Measurements from ENCODE around the gene CCDC92B. TPM values are rescaled to one million over a fixed set of nuclear protein-coding genes. Genes with fewer than 3 reads are reported as not detected.

CCDC92B gene
- total RNA-seq, 1 donor from 2014 or later: 0.20 TPM

DNA sequence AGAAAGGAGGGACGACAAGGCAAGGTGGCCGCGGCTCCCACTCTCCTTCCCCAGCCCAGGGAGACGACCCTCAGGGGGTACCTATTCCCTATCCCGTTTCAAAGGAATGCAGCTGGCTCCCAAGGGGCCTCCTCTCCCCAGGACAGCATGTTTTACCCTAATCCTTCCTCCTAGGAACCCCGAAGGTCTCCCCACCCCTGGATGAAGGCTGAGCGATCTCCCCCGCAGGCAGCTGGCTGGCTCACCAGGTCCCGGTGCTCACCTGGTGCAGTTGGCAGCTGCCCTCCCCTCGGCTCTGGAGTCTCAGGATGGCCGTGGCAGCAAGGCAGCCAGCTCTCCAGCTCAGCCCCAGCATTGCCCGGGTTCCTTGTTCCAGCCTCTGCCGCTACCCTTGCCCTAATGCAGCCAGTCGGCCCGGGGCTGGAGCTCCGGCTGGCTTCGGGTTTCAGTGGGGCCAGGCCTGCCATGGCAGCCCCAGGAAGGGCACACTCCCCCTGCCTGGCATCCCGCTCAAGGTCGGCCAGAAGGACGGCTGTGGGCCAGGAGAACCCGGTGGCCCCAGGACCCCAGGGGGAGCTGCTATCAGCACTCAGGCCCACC, 42.4 kb downstream of the CCDC92B start:
- no peaks in the 10 kb centered on the region for H3K9me3 ChIP-seq
- TF ChIP-seq, protein P1, sequence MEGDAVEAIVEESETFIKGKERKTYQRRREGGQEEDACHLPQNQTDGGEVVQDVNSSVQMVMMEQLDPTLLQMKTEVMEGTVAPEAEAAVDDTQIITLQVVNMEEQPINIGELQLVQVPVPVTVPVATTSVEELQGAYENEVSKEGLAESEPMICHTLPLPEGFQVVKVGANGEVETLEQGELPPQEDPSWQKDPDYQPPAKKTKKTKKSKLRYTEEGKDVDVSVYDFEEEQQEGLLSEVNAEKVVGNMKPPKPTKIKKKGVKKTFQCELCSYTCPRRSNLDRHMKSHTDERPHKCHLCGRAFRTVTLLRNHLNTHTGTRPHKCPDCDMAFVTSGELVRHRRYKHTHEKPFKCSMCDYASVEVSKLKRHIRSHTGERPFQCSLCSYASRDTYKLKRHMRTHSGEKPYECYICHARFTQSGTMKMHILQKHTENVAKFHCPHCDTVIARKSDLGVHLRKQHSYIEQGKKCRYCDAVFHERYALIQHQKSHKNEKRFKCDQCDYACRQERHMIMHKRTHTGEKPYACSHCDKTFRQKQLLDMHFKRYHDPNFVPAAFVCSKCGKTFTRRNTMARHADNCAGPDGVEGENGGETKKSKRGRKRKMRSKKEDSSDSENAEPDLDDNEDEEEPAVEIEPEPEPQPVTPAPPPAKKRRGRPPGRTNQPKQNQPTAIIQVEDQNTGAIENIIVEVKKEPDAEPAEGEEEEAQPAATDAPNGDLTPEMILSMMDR (IDR thresholded peaks at IDR 0.05): no peak
- intact Hi-C loops (cut with DNase I): no loop called here
- H3K4me3 ChIP-seq: no peak overlapping the region
- H3K4me1 ChIP-seq: peaks cover 36% of the 10 kb centered on the region
- ATAC-seq (no peak), DNase-seq (no peak)
- no peak overlapping the region for H3K27ac ChIP-seq
- no peaks in the 10 kb centered on the region for H3K27me3 ChIP-seq
- H3K36me3 ChIP-seq: peaks cover 23% of the 10 kb centered on the region

DNA sequence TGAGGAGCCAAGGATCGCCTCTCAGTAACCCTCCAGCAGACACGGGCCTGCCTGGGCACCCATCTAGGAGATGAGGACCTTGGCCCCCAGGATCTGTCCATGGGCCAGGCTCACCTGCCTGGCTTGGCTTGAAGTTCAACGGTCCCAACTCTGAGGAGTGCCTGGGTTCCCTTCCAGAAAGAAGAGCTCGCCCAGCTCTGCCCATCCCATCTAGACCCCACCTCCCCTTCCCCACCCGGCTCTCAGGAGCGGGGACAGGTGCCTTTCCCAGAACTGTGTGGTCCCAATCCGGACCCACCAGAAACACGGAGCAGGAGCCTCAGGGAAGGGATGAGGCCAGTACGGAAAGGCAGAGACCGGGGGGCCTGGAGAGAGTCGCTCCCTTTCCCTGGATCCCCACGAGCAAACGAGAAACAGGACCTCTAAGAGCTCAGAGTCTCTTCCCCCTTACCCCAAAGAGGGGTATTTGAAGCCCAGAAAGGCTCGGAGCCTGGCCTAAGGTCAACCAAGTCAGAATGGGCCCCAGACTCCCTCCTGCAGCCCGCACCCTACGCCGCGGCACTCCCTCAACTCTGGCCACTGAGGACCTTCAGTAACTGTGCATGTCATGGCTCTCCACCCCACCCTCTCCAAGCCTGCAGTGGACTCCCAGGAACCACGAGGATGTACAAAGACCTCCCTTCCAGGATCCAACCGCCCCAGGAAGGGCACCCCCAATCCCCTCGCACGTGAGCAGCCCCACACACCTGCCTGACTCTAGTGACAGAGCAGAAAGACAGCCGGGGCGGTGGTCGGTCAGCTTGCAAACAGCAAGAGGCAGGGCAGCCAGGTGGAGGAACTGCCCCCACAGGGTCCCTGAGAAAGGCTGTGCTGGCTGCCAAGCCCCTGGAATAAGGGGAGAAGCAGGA, 43.3 kb downstream of the CCDC92B start:
- no peak overlapping the region for H3K27ac ChIP-seq
- ATAC-seq: no peak

GRCh38 chr17:2705263-2705662, 44.2 kb downstream of the CCDC92B start:
- DNase-seq: no peak
- TF ChIP-seq, protein P1 (IDR thresholded peaks at IDR 0.05): no peak
- peaks cover 41% of the 10 kb centered on the region for H3K36me3 ChIP-seq

More for the DNA sequence above, 43.3 kb downstream of the CCDC92B start:
- Histone ChIP-seq H3K36me3 (peaks cover 32% of the 10 kb centered on the region), H3K4me1 (peaks cover 36% of the 10 kb centered on the region), H3K27me3 (no peaks in the 10 kb centered on the region), H3K9me3 (no peaks in the 10 kb centered on the region), H3K4me3 (no peak overlapping the region)
- DNase-seq: peak; percentile 60
- intact Hi-C loops (cut with DNase I): no loop called here
- TF ChIP-seq, protein P1 (IDR thresholded peaks at IDR 0.05): no peak

GRCh38 chr17:2704890-2705248, 44.6 kb downstream of the CCDC92B start:
- TF ChIP-seq, protein P1 (IDR thresholded peaks at IDR 0.05): no peak
- Histone ChIP-seq H3K27ac (no peak overlapping the region), H3K4me3 (no peak overlapping the region), H3K36me3 (peaks cover 45% of the 10 kb centered on the region), H3K4me1 (peaks cover 27% of the 10 kb centered on the region), H3K27me3 (no peaks in the 10 kb centered on the region), H3K9me3 (no peaks in the 10 kb centered on the region)
- no peak for ATAC-seq
- DNase-seq: peak; percentile 46
- intact Hi-C loops (cut with DNase I): no loop called here

More at GRCh38 chr17:2705263-2705662, 44.2 kb downstream of the CCDC92B start:
- intact Hi-C loops (cut with DNase I): no loop called here
- Histone ChIP-seq H3K27ac (no peak overlapping the region), H3K27me3 (no peaks in the 10 kb centered on the region), H3K9me3 (no peaks in the 10 kb centered on the region), H3K4me3 (no peak overlapping the region), H3K4me1 (peaks cover 31% of the 10 kb centered on the region)
- no peak for ATAC-seq

DNA sequence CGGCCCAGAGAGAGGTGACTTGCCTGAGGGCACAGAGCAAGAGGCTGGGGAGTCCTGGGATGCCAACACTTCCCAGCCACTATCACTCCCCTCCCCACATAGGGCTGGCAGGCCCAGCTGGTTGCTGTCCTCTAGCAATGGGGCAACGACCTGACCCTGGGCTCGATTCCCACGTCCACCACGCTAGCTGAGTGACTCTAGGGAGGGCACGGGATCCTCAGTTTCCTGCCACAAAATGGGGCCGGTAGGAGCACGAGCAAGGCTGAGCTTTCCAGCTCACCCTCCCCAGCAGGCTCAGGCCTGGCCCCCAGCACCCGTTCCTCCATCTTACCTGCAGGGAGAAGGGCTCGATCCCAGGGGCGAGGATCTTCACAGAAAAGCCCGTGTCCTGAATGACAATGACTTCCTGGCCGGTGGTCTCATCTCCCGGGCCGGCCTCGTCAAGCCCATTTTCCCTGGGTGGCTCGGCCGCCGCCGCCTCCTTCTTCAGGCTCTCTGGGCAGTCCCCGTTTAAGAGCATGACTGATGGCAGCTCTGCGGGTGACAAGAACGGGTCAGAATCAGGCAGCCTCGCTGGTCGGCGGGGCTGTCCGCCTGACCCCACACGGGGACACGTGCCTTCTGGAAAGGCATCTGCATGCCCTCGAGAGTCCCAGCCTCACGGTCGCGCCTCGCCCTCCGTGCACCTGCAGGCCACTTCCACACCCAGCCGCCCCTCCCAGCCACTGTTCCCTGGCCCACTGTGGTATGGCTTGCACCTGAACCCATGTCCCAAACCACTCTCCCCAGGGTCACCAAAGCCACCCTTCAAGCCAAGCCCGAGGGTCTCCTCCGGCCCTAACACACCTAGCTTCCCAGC, 45.2 kb downstream of the CCDC92B start:
- ATAC-seq (no peak), DNase-seq (peak; percentile 58)
- Histone ChIP-seq H3K9me3 (no peaks in the 10 kb centered on the region), H3K36me3 (peaks cover 46% of the 10 kb centered on the region), H3K4me3 (no peak overlapping the region), H3K27me3 (no peaks in the 10 kb centered on the region), H3K27ac (no peak overlapping the region), H3K4me1 (peaks cover 21% of the 10 kb centered on the region)
- TF ChIP-seq, protein P1 (IDR thresholded peaks at IDR 0.05): no peak
- intact Hi-C loops (cut with DNase I): no loop called here
